GM19395 (cell line): ENCODE data around the gene GPR173.

Experiments used
- ATAC-seq: cut with Tn5 transposase; IDR thresholded peaks from one replicate; pipeline ENCODE4 v1.9.1; 2021; ENCODE audit warnings: mild to moderate bottlenecking, moderate library complexity; ENCODE audit not compliant: unreplicated experiment

Gene GPR173

GRCh38 chrX:53088136-53088974 lies 39.8 kb downstream of the GPR173 start:
- peak; percentile 68 for ATAC-seq

- no peak for ATAC-seq
Observed at GRCh38 chrX:53089224-53089842, 40.7 kb downstream of the GPR173 start.

GRCh38 chrX:53089925-53090324 lies 41.3 kb downstream of the GPR173 start:
- no peak for ATAC-seq

GRCh38 chrX:53091354-53091753 lies 42.8 kb downstream of the GPR173 start:
- ATAC-seq = no peak

- no peak for ATAC-seq
Observed at GRCh38 chrX:53093177-53093655, 44.6 kb downstream of the GPR173 start.

- peak; percentile 88 for ATAC-seq
Observed at GRCh38 chrX:53093748-53094581, 45.4 kb downstream of the GPR173 start, which contains the start of gene KANTR. KANTR (plus strand) TSS chrX:53094142; CDS start chrX:53124273, 30,131 bp downstream.

- ATAC-seq = no peak
Observed at GRCh38 chrX:53094582-53094905, 46.0 kb downstream of the GPR173 start.

GRCh38 chrX:53095796-53096195 lies 47.2 kb downstream of the GPR173 start:
- no peak for ATAC-seq

GRCh38 chrX:53114864-53115549 lies 66.4 kb downstream of the GPR173 start:
- ATAC-seq = no peak

GRCh38 chrX:53115550-53115874 lies 66.9 kb downstream of the GPR173 start:
- ATAC-seq = no peak

- ATAC-seq = no peak
Observed at GRCh38 chrX:53116101-53116500, 67.5 kb downstream of the GPR173 start.

GRCh38 chrX:53122013-53122412 lies 73.4 kb downstream of the GPR173 start:
- ATAC-seq = no peak

- no peak for ATAC-seq
Observed at GRCh38 chrX:53125506-53125905, 76.9 kb downstream of the GPR173 start.

GRCh38 chrX:53126377-53126776 lies 77.8 kb downstream of the GPR173 start:
- no peak for ATAC-seq

GRCh38 chrX:53128097-53128749 lies 79.6 kb downstream of the GPR173 start:
- ATAC-seq = no peak
